Liver (tissue), 9 donors: ENCODE data around the gene SIGLEC10. TPM values are rescaled to one million over a fixed set of nuclear protein-coding genes. Genes with fewer than 3 reads are reported as not detected.

ENCODE experiments used
- DNase-seq: peaks from one replicate; pipeline ENCODE4 v3.0.0-alpha.2; 2017; ENCODE audit warnings: low spot score
- H3K27ac ChIP-seq, 2 donors: one replicate each; pipeline ENCODE4 v1.7.0; 2013; ENCODE audit warnings: inconsistent platforms in 2 of 2, low read length in 2 of 2, control low read depth in 1 of 2, low read depth in 1 of 2, mild to moderate bottlenecking in 1 of 2
- H3K27me3 ChIP-seq, 4 donors: one replicate each; pipeline versions ENCODE4 v1.6.1 to v1.7.0; 2013; ENCODE audit warnings: low read length in 3 of 4, inconsistent platforms in 1 of 4, mild to moderate bottlenecking in 1 of 4, moderate library complexity in 1 of 4; ENCODE audit not compliant: control insufficient read depth in 4 of 4, insufficient read depth in 4 of 4
- H3K36me3 ChIP-seq, 4 donors: one replicate each; pipeline versions ENCODE4 v1.6.1 to v1.7.0; 2013; ENCODE audit warnings: low read length in 3 of 4, mild to moderate bottlenecking in 3 of 4, low read depth in 1 of 4, moderate library complexity in 1 of 4; ENCODE audit not compliant: control insufficient read depth in 4 of 4, insufficient read depth in 3 of 4
- H3K4me1 ChIP-seq, 4 donors: one replicate each; pipeline versions ENCODE4 v1.6.1 to v1.7.0; 2013; ENCODE audit warnings: low read length in 3 of 4, mild to moderate bottlenecking in 3 of 4, moderate library complexity in 1 of 4; ENCODE audit not compliant: control insufficient read depth in 4 of 4, insufficient read depth in 4 of 4
- H3K4me3 ChIP-seq, 3 donors: one replicate each; pipeline versions ENCODE4 v1.6.1 to v1.7.0; 2013; ENCODE audit warnings: low read length in 3 of 3, control low read depth in 1 of 3, low read depth in 1 of 3, mild to moderate bottlenecking in 1 of 3
- H3K9ac ChIP-seq, 2 donors: one replicate each; pipeline ENCODE4 v1.7.0; 2013; ENCODE audit warnings: low read length in 2 of 2, mild to moderate bottlenecking in 2 of 2, moderate library complexity in 2 of 2, control low read depth in 1 of 2, low read depth in 1 of 2
- H3K9me3 ChIP-seq, 4 donors: one replicate each; pipeline versions ENCODE4 v1.6.1 to v1.7.0; 2013; ENCODE audit warnings: low read length in 3 of 4; ENCODE audit not compliant: control insufficient read depth in 4 of 4
- ATF3 ChIP-seq: IDR thresholded peaks from 2 replicates; pipeline ENCODE4 v1.6.1; 2016; ENCODE audit warnings: antibody characterized with exemption
- CTCF ChIP-seq: fragments of 150-350 bp; IDR thresholded peaks from 2 replicates; pipeline ENCODE4 v1.5.1; 2017; ENCODE audit warnings: improper control_type of control experiment, low read depth, low read length; ENCODE audit not compliant: missing input control
- EGR1 ChIP-seq, 2 donors: IDR thresholded peaks; 2 replicates each; pipeline ENCODE4 v1.6.1; 2016 to 2018; ENCODE audit warnings: antibody characterized with exemption in 2 of 2, low read depth in 2 of 2
- FOXA1 ChIP-seq: IDR thresholded peaks from 2 replicates; pipeline ENCODE4 v1.6.1; 2016; ENCODE audit warnings: antibody characterized with exemption
- FOXA2 ChIP-seq: IDR thresholded peaks from 2 replicates; pipeline ENCODE4 v1.6.1; 2016; ENCODE audit warnings: antibody characterized with exemption
- GABPA ChIP-seq, 2 donors: IDR thresholded peaks in 1 of 2; conservative IDR thresholded peaks in 1 of 2; 2 replicates each; pipeline ENCODE4 v1.6.1; 2016; ENCODE audit warnings: antibody characterized with exemption in 2 of 2, mild to moderate bottlenecking in 1 of 2, moderate library complexity in 1 of 2
- HNF4A ChIP-seq, 2 donors: conservative IDR thresholded peaks; 2 replicates each; pipeline ENCODE4 v1.6.1; 2016; ENCODE audit warnings: antibody characterized with exemption in 2 of 2, mild to moderate bottlenecking in 2 of 2
- HNF4G ChIP-seq: IDR thresholded peaks from 2 replicates; pipeline ENCODE4 v1.6.1; 2016; ENCODE audit warnings: antibody characterized with exemption
- JUND ChIP-seq, 2 donors: IDR thresholded peaks; 2 replicates each; pipeline ENCODE4 v1.6.1; 2016; ENCODE audit warnings: antibody characterized with exemption in 2 of 2
- NR2F2 ChIP-seq: IDR thresholded peaks from 2 replicates; pipeline ENCODE4 v1.6.1; 2016; ENCODE audit warnings: antibody characterized with exemption
- RAD21 ChIP-seq, 2 donors: IDR thresholded peaks; 2 replicates each; pipeline ENCODE4 v1.6.1; 2016; ENCODE audit warnings: antibody characterized with exemption in 2 of 2, mild to moderate bottlenecking in 2 of 2
- RXRA ChIP-seq, 2 donors: IDR thresholded peaks; 2 replicates each; pipeline ENCODE4 v1.6.1; 2017 to 2018; ENCODE audit warnings: antibody characterized with exemption in 2 of 2, mild to moderate bottlenecking in 1 of 2
- SP1 ChIP-seq: IDR thresholded peaks from 2 replicates; pipeline ENCODE4 v1.6.1; 2018; ENCODE audit warnings: antibody characterized with exemption, mild to moderate bottlenecking
- TAF1 ChIP-seq: conservative IDR thresholded peaks from 2 replicates; pipeline ENCODE4 v1.6.1; 2016; ENCODE audit warnings: antibody characterized with exemption, mild to moderate bottlenecking
- YY1 ChIP-seq: IDR thresholded peaks from 2 replicates; pipeline ENCODE4 v1.6.1; 2016; ENCODE audit warnings: antibody characterized with exemption, mild to moderate bottlenecking
- ZBTB33 ChIP-seq: IDR thresholded peaks from 2 replicates; pipeline ENCODE4 v1.6.1; 2016; ENCODE audit warnings: antibody characterized with exemption
- WGBS: extraction: QIAGEN DNeasy Blood & Tissue Kit; methylation state at CpG from one replicate; pipeline ENCODE4 v1.1.7; 2013; 5-methylcytosine and 5-hydroxymethylcytosine counted together
- polyA plus RNA-seq, 2 donors: library from polyadenylated mRNA; stranded (reverse) in 1 of 2; unstranded in 1 of 2; fragments of 200-250 nt in 1 of 2; fragments of >200 nt in 1 of 2; fragmentation: Nextera tagmentation in 1 of 2; extraction: Ambion mirVana in 1 of 2; gene quantifications; one replicate each; pipeline versions ENCODE4 v1.2.1 to v1.2.3, GENCODE V29; 2013 to 2015
- total RNA-seq, 2 donors: library from RNA; depleted of rRNA; stranded (reverse); fragments of >200 nt; gene quantifications; one replicate each; pipeline ENCODE4 v1.2.3, GENCODE V29; 2014
- donor health status: healthy.
- donor health status: healthy.
- donor health status: healthy.
- donor health status: healthy.
- donor health status: healthy.

SIGLEC10 gene
- total and polyA plus RNA-seq, 4 donors: 1.7 to 8.4 (median 6.5) TPM

- no peak for TF ChIP-seq CTCF
Measured at GRCh38 chr19:51380379-51380778, 37.1 kb downstream of the SIGLEC10 start (continued).

GRCh38 chr19:51377422-51377821, 40.0 kb downstream of the SIGLEC10 start:
- no peaks in the 10 kb centered on the region for H3K36me3 ChIP-seq
- no peak overlapping the region for H3K4me3 ChIP-seq
- no peaks in the 10 kb centered on the region for H3K27me3 ChIP-seq
- 95% methylated on average over 2 of the region's 2 CpGs for WGBS
- TF ChIP-seq TAF1: no peak
- no peak for TF ChIP-seq HNF4G
- no peak for TF ChIP-seq JUND (IDR thresholded peaks at IDR 0.05)
- TF ChIP-seq ATF3: no peak
- no peak for TF ChIP-seq YY1
- no peak for TF ChIP-seq HNF4A (conservative IDR thresholded peaks at IDR 0.05)
- no peak for TF ChIP-seq FOXA2
- no peak for TF ChIP-seq ZBTB33
- TF ChIP-seq GABPA (IDR thresholded peaks at IDR 0.05 in 1 of 2, conservative IDR thresholded peaks at IDR 0.05 in 1 of 2): no peak
- TF ChIP-seq NR2F2: no peak
- TF ChIP-seq FOXA1: no peak
- TF ChIP-seq CTCF: no peak
- no peak for TF ChIP-seq RXRA (IDR thresholded peaks at IDR 0.05)
- no peak for TF ChIP-seq SP1
- no peak for TF ChIP-seq EGR1 (IDR thresholded peaks at IDR 0.05; ENCODE audit: low read depth in 2 of 2)
- no peak for TF ChIP-seq RAD21 (IDR thresholded peaks at IDR 0.05)
- no peak overlapping the region for H3K27ac ChIP-seq
- peaks cover 0 to 2% (median 0%) of the 10 kb centered on the region in 4 donors for H3K9me3 ChIP-seq
- DNase-seq: no peak
- no peaks in the 10 kb centered on the region for H3K4me1 ChIP-seq
- H3K9ac ChIP-seq: no peak overlapping the region
